ENCODE results near the gene COL4A1.

COL4A1 gene

GRCh38 chr13:110237875-110238817 lies 68.8 kb downstream of the COL4A1 start:
- no peak for DNase-seq (ENCODE audit: low read depth)

- DNase-seq (ENCODE audit: low read depth) = no peak
Measured at GRCh38 chr13:110236831-110237261, 70.1 kb downstream of the COL4A1 start.

DNA sequence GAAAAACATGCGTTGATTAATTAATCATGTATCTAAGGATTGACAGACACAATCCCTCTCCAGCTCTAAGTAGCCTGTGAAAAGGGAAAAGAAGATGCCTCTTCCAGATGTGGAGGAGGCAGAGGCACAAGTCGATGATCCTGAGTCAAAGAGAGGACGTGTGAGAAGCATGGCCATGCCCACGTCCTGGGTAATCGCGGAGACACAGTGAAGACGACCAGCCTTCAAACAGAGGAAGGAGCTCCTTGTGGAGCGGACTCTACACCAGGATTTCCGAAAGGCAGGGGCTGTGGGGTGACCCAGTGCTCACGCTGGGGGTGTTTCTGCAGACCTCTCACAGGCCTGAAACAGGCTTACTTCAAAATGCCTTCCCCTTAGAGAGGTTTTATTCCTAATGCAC lies 70.5 kb downstream of the COL4A1 start:
- no peak for DNase-seq (ENCODE audit: low read depth)

GRCh38 chr13:110234532-110234931 lies 72.4 kb downstream of the COL4A1 start:
- DNase-seq (ENCODE audit: low read depth) = no peak

GRCh38 chr13:110233951-110234280 lies 73.0 kb downstream of the COL4A1 start:
- no peak for DNase-seq (ENCODE audit: low read depth)

DNA sequence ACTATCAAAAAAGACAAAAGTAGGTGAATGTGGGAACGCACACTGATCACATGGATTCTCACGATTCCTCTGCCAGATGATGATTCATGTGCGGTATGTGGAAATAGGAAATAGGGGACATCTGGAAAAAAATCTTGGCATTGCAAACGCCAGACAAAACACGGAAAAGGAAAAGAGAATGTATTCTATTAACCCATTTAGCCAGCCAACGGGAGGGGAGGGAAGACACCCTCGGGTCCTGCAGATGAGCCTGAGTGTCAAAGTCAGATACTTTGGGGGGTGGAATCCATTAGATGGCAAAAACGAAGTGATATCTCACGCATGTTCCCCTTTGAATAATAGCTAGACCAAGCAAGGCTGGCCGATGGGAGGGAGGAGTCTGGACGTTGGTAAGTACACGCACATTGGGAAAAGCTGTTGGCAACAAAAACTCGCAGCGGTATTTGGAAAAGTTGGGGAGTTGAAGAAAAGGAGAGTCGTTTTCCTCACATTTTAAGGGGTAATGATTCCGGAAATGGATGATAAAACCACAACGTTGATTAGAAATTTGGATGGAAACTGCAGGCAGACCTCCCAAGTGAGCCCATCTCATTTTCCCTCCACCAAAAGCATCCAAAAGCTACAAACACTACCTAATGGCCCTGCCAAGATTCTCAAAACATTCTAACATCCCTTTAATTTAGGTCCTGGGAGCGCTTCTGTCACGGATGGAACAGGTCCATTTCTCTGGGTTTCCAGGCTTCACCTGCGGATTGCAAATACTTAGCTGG lies 73.6 kb downstream of the COL4A1 start:
- no peak for DNase-seq (ENCODE audit: low read depth)

DNA sequence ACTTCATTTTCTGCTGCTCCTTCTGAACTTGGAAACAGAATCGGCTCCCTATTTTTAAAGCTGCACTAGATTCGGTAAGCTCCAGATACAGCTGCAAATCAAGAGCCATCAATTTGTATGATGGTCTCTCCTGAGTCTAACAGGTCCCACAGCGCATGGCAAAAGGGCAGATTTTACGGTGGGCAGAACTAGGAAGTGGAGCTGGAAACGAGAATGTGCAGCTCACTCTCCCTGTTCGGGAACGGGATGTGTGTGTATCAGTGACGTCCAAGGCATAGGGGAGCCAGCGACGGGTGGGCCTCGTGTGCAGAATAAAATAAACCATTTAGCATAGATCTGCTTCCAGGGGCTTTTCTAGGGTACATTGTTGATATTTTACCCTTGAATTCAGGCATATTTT lies 74.2 kb downstream of the COL4A1 start:
- DNase-seq (ENCODE audit: low read depth) = no peak

DNA sequence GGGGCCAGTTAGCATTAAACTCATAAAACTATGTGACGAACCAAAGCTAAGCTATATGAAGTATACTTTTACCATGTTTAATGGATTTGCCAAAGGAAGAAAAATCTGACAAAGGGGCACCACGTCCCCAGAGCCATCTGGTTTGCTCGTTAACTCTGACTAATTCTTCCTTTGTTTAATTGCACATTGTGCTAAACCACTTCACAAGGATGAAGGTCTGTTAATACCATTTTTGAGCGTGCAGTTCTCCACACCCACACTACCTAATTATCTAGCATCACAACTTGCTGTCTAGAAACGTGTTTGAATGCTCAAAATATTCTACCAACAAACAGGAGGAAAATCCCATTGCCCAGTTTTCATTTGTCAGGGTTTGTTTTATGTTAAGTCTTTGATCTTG lies 74.8 kb downstream of the COL4A1 start:
- DNase-seq (ENCODE audit: low read depth) = no peak

- DNase-seq (ENCODE audit: low read depth) = no peak
Measured at GRCh38 chr13:110231348-110232047, 75.5 kb downstream of the COL4A1 start.

GRCh38 chr13:110230661-110231347 lies 76.2 kb downstream of the COL4A1 start:
- no peak for DNase-seq (ENCODE audit: low read depth)

- DNase-seq (ENCODE audit: low read depth) = no peak
Measured at GRCh38 chr13:110229905-110230563, 76.9 kb downstream of the COL4A1 start.

GRCh38 chr13:110228936-110229904 lies 77.7 kb downstream of the COL4A1 start:
- no peak for DNase-seq (ENCODE audit: low read depth)

DNA sequence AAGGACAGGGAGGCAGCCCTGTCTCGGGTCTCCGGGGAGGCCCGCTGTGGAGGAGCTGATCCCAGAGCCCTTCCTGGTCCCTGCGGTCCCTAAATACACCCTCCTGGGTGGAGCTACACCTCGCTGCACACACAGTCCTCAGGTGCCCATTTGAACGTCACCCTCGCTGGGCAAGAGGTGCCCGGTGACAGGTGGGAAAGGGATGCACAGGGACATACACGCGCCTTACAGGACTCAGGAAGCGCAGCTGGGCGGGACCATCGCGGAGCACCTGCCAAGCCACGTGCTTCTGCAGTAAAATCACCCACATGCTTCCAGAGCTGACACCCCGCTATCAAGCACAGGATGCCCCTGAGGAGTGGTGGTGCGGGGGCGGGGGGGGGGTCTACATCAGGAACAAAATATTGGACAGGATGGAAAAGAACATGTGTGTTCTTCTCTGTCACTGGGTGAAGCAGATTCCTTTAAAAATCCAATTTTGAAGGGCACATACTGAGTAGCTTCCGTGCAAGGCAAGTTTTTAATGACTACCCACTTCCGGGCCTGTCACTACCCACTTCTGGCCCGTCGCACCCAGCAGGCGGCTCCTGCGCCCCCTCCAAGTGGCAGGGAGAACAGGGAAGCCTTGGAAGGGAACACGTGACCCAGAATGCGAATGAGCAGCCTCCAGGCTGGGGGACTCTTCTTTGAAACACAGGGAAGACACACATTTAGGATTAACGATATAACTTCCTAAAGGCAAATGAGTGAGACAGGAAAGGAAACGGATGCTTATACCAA lies 78.9 kb downstream of the COL4A1 start:
- DNase-seq (ENCODE audit: low read depth) = no peak

GRCh38 chr13:110227416-110227815 lies 79.5 kb downstream of the COL4A1 start:
- DNase-seq (ENCODE audit: low read depth) = no peak

GRCh38 chr13:110225609-110226574 lies 81.1 kb downstream of the COL4A1 start:
- no peak for DNase-seq (ENCODE audit: low read depth)

DNA sequence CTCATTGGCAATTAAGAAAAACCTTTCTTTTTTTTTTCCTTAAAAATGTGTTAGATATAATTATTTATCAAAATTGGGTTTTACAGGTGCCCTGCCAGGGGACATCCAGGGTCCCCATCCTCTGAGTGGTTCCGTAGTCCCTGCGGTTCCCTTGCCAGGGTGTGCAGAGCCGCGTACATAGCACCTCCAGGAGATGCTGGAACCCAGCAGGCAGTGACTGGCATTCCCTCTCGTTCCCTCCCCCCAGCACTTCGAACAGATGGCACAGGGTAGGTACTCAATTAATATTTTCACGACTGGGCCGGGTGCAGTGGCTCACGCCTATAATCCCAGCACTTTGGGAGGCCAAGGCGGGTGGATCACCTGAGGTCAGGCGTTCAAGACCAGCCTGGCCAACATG lies 82.0 kb downstream of the COL4A1 start:
- no peak for DNase-seq (ENCODE audit: low read depth)

GRCh38 chr13:110224519-110224918 lies 82.4 kb downstream of the COL4A1 start:
- DNase-seq (ENCODE audit: low read depth) = no peak

- no peak for DNase-seq (ENCODE audit: low read depth)
Measured at GRCh38 chr13:110221406-110222117, 85.4 kb downstream of the COL4A1 start.

Data from stimulated activated CD8-positive, alpha-beta memory T cell treated with anti-CD3 and anti-CD28 coated beads, Interleukin-4, amount 100 ng/mL, for 24 hours (primary cell).